GM21786 (cell line): Measurements from ENCODE around the gene SLC38A6.

Experiments
- ATAC-seq: cut with Tn5 transposase; IDR thresholded peaks from one replicate; pipeline ENCODE4 v1.9.1; 2021; ENCODE audit not compliant: unreplicated experiment

The SLC38A6 gene

DNA sequence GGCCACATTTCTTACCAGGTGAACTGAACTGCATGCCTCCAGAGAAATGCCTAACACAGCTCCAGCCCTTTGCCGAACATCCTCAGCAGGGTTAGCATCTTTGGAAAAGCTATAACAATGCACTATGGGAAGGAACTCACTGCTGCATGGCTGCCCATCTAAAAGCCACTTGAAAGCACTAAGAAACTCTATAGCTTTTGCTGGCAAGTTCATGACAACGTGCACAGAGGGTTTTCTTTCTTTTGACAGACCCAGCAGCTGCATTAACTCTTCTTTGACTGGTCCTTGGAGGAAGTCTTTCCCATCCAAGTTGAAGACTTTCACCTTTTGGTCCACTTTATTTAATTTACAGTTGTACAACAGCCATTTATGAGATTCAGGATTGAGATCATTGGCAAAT lies 5.5 kb upstream of the SLC38A6 start:
- ATAC-seq, result no peak

GRCh38 chr14:60977847-60978246 lies 3.2 kb upstream of the SLC38A6 start:
- no peak for ATAC-seq

- no peak for ATAC-seq
Observed at GRCh38 chr14:60981633-60982455, 799 bp downstream of the SLC38A6 start.

GRCh38 chr14:60984196-60984595 lies 3.2 kb downstream of the SLC38A6 start:
- no peak for ATAC-seq

GRCh38 chr14:60986500-60986899 lies 5.5 kb downstream of the SLC38A6 start:
- no peak for ATAC-seq

- ATAC-seq, result no peak
Observed at GRCh38 chr14:60989599-60989998, 8.6 kb downstream of the SLC38A6 start.

DNA sequence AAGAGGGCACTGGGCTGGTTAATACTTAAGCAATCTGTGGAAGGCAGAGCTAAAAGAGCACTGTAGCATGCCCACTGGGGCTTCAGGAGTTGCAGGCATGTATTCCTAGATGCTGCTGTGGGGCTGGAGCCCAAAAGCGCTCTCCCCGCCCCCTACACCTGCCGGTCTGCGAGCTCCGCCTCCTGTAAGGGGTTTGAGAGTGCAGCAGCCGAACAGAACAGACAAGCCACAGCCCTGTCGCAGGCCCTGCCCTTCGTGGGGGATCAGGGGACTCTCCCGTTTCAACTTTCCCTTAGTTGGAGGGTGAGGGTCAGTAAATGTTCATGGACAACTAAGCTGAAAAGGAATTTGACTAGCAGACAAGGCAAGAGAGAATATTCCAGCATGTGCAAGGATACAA lies 17.6 kb downstream of the SLC38A6 start:
- ATAC-seq, result no peak

- no peak for ATAC-seq
Observed at GRCh38 chr14:60999536-60999935, 18.5 kb downstream of the SLC38A6 start.

DNA sequence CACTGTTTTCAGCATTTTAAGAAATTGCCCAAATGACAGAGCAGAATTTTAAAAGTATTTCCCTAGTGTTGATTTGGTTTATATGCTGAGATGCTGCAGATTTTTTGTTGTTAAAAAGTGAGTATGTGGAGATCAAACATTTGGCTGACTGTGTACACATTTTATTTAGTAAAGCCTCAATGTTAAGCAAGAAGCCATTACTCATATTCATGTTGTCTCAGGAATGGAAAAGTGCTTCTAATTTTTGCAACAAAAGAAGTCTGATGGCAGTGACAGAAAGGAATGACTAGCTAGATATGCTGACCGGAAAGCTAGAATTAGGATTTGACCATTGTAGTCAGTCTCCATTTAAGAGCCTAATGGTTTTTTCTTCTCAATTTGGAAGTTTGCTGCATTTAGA lies 22.5 kb downstream of the SLC38A6 start:
- ATAC-seq, result no peak

- no peak for ATAC-seq
Observed at GRCh38 chr14:61019537-61019936, 38.5 kb downstream of the SLC38A6 start.

DNA sequence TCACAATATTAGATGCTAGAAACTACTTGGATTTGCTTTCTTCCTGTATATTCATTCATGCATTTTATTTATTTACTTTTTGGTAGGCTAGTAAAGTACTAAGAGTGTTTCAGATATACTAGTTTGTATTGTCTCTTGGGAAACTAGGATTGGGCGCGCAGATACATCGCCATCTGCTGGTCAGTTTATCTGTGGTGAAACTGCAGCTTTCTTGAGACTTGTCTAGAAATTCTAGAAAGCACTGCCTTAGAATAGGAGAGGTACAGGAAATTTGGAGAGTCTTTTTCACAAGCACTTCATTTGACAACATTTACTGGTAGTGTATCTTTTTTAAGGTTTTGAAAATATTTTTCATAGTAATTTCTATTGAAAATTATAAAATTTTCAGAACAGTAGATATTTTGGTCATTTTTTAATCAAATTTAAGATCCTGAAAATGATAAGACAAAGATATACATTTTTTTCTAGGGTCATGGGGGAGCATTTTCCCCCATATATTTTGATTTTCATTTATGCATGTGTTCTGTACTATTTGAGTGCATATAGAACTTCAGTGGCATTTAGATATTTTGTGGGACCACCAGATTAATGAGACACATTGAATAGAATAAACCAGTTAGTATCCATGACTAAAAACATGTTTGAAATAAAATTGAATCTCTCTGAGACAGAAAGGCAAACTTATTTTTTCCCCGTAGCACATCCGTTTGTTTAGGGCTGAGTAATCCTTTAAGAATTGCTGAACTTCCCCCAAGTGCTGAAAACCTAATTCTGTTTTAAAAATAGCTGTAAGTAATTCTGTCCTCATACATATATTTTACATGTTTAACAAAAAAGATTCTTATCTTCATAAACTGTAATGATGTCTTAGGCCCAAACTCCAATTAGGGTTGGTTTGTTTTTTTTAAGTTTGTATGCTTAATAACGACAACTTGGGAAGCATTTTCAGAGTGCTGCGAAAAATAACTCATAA lies 44.5 kb downstream of the SLC38A6 start:
- ATAC-seq, result peak; percentile 62

GRCh38 chr14:61026526-61026925 lies 45.5 kb downstream of the SLC38A6 start:
- no peak for ATAC-seq

DNA sequence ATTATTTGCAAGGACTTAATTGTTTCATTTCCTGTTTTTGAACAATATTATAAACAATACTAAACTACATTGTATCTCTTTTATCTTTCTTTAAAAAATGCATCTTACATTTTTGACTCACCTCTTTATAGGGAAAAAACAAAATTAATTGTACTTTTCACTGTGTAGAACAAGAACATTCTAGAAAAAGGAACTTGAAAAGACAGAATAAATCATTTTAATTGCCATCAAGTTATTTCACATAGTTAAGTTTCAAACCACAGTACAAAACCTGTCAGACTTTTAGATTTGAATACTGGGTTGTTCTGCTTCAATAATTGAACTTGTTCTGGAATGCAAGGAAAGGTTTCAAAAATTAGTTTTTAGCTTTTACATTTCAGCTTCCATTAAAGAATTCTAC lies 50.0 kb downstream of the SLC38A6 start:
- ATAC-seq, result no peak

DNA sequence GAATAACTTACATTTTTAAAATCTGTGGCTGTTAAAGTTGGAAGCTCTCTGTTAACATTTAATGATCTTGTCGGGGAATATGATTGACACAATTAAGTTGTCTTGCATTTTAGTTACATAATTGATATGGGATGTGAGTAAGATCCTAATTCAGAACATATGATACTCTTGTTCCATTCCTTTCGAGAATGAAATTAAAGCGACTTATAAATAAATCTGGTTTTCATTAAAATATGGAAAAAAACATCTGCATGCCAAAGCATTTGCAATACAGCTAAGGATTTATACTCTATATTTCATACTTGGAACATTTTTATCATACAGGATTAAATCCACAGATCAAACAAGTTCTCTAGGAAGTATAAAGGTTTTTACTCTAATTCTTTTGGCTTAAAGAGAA lies 52.0 kb downstream of the SLC38A6 start:
- ATAC-seq, result no peak

- no peak for ATAC-seq
Observed at GRCh38 chr14:61033855-61034254, 52.8 kb downstream of the SLC38A6 start.

GRCh38 chr14:61034416-61035120 lies 53.5 kb downstream of the SLC38A6 start:
- peak; percentile 89 for ATAC-seq

- ATAC-seq, result no peak
Observed at GRCh38 chr14:61037215-61037614, 56.2 kb downstream of the SLC38A6 start.

DNA sequence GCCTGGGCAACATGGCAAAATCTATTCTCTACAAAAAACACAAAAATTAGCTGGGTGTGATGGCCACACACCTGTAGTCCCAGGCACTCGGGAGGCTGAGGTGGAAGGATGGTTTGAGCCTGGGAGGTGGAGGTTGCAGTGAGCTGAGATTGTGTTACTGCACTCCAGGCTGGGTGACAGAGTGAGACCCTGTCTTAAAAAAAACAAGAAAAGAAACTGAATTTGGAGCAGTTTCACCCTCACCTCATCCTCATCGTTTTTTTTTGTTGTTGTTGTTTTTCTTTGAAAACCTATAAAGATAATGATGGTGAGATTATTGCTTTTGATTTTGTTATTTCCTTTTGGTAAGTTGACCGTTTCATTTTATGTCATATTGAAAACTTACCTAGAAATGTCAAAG lies 60.7 kb downstream of the SLC38A6 start:
- ATAC-seq, result no peak

- no peak for ATAC-seq
Observed at GRCh38 chr14:61042220-61042619, 61.2 kb downstream of the SLC38A6 start.

GRCh38 chr14:61043506-61043905 lies 62.5 kb downstream of the SLC38A6 start:
- ATAC-seq, result no peak

- no peak for ATAC-seq
Observed at GRCh38 chr14:61047021-61047420, 66.0 kb downstream of the SLC38A6 start.
